Measurements from ENCODE around the gene NPRL2.

NPRL2 gene

DNA sequence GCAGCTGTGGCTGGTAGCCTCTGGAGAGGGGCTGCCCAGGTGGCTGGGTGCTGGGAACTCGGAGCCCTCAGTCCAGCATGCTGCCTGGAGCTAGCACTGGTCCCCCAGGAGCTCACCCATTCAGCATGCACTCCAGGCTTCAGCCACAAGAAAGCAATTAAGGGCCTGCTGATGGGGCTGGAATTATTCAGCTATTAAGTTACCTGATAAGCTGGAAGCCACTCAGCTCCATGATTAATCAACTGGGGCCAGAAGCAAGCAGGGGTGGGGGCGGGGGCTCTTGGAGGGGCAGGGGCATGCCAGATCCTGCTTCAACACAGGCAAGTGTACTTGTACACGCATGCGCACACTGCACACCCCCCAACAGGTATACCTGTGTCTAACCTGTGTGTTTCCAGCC, 30.8 kb upstream of the NPRL2 start:
- DNase-seq (ENCODE audit: low read depth), result no peak
- TF ChIP-seq CTCF (IDR thresholded peaks at IDR 0.05; ENCODE audit: control insufficient read depth, extremely low read depth, insufficient read depth), result no peak
- H3K4me3 ChIP-seq (ENCODE audit: low read depth, low read length), result no peak overlapping the region

- no peak overlapping the region for H3K4me3 ChIP-seq (ENCODE audit: low read depth, low read length)
- no peak for DNase-seq (ENCODE audit: low read depth)
- no peak for TF ChIP-seq CTCF (IDR thresholded peaks at IDR 0.05; ENCODE audit: control insufficient read depth, extremely low read depth, insufficient read depth)
Measured at GRCh38 chr3:50380405-50381085, 30.0 kb upstream of the NPRL2 start.

DNA sequence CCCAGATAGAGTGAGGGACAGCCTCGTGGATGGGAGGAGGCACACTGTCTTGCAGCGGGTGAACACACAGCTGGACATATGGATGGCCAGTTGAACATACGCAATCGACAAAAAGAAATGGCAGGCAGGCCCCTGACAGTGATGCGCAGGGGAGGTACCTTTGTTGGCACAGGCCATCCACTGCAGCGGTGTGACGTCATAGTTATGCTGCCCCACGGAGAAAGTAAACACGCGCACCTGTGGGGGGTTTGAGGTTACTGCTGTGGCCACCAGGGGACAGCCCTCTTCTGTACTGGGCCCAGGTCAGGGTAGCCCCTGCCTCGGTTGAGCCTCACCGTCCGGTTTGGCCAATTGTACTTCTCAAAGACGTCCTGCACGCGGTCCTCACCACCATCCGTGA, 28.2 kb upstream of the NPRL2 start:
- no peak for TF ChIP-seq CTCF (IDR thresholded peaks at IDR 0.05; ENCODE audit: control insufficient read depth, extremely low read depth, insufficient read depth)
- no peak overlapping the region for H3K4me3 ChIP-seq (ENCODE audit: low read depth, low read length)
- no peak for DNase-seq (ENCODE audit: low read depth)

GRCh38 chr3:50378024-50378423, 27.4 kb upstream of the NPRL2 start:
- no peak for TF ChIP-seq CTCF (IDR thresholded peaks at IDR 0.05; ENCODE audit: control insufficient read depth, extremely low read depth, insufficient read depth)
- no peak for DNase-seq (ENCODE audit: low read depth)
- H3K4me3 ChIP-seq (ENCODE audit: low read depth, low read length), result no peak overlapping the region

GRCh38 chr3:50375258-50375931, 24.8 kb upstream of the NPRL2 start:
- no peak overlapping the region for H3K4me3 ChIP-seq (ENCODE audit: low read depth, low read length)
- no peak for DNase-seq (ENCODE audit: low read depth)
- TF ChIP-seq CTCF (IDR thresholded peaks at IDR 0.05; ENCODE audit: control insufficient read depth, extremely low read depth, insufficient read depth), result no peak

DNA sequence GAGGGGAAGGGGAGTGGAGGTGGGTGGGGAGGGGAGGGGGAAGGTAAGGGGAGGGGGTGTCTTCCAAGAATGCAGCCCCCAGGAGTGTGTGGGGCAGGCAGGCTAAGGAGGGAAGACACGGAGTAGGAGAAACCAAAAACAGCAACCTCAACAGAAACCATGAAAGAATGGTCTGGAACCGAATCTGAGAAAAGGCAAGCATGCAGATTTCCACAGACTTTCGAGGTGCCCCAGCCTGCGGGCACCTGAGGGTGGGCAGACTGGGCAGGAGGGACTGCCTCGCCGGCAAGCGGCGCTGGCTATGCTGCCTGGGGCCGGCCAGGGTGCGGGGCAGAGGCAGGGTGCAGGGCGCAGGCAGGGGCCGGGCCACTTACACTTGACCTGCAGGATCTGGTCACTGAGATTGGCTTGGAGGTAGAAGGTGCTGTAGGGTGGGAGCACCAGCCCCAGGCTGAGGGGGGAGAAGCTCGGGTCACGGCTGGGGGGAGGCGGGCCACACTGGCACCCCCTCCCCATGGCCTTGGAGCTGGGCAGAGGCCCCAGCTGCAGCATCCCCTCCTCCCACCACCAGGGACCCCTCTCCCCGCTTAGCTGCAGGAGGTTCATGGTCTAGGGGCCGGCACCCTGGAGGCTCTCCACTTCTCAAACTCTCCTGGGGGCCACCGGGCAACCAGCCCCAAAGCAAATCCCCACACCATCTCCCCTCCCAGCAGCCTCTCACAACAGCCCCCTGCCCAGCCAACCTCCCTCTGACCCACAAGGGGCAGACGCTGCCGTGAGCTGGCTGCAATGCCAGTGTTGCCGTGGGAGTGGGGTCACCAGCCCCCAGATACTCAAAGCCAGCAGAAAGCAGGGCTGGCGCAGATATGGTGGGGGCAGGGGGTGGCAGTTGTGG, 24.0 kb upstream of the NPRL2 start:
- TF ChIP-seq CTCF (IDR thresholded peaks at IDR 0.05; ENCODE audit: control insufficient read depth, extremely low read depth, insufficient read depth), result no peak
- no peak for DNase-seq (ENCODE audit: low read depth)
- H3K4me3 ChIP-seq (ENCODE audit: low read depth, low read length), result no peak overlapping the region
